ENCODE results near the gene AQP3. TPM values are rescaled to one million over a fixed set of nuclear protein-coding genes. Genes with fewer than 3 reads are reported as not detected.

The AQP3 gene
- total RNA-seq, 1 experiment from 2014 or later = 5.5 TPM

DNA sequence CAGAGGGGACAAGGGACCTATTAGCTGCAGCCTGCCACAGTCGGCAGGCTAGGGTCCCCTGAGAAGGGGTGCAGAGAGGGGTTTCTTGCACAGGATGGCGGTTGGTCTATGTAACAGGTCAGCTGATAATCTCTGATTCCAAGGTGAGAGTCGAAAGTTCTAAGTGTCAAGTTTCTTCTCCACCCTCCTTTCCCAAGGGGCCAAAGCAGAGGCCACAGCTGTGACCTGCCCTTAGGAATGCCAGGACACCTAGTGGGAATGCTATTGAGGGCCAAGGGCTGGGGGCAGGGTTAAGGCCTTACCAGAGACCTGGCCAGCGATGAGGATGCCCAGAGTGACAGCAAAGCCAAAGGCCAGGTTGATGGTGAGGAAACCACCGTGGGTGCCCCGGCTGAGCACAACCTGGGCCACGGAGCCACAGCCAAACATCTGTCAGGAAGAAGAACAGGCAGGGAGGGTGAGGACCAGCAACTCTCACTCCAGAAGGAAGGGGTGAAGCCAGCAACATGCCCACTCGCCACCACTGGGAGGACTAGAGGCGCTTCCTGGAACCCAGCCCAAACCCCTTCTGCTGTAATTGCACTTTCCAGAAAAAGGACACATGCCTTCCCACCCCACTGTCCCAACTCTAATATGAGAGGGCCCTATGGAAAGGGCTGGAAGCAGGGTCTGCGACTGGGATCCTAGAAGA, 3.8 kb downstream of the AQP3 start:
- H3K9ac ChIP-seq (ENCODE audit: low read length) = peak overlapping the region; percentile 22
- H2AFZ ChIP-seq (ENCODE audit: low read depth, low read length, poor library complexity, severe bottlenecking) = no peak overlapping the region
- POLR2A ChIA-PET = no interaction called here
- H3K4me2 ChIP-seq (ENCODE audit: low read length) = peak overlapping the region; percentile 72
- H4K20me1 ChIP-seq (ENCODE audit: insufficient read depth) = no peaks in the 10 kb centered on the region
- H3K27me3 ChIP-seq (ENCODE audit: insufficient read depth, low read length) = no peaks in the 10 kb centered on the region
- H3K79me2 ChIP-seq (ENCODE audit: insufficient read depth, low read length) = no peaks in the 10 kb centered on the region
- H3K9me2 ChIP-seq (ENCODE audit: insufficient read depth) = no peaks in the 10 kb centered on the region
- H3K4me1 ChIP-seq (ENCODE audit: control insufficient read depth in 1 of 2, insufficient read depth in 2 of 2, low read length in 2 of 2) = peaks cover 56 to 66% of the 10 kb centered on the region in 2 experiments
- BruUV-seq (replicated peaks) = no TSS peak
- TF ChIP-seq CBX3 (IDR thresholded peaks at IDR 0.05; ENCODE audit: low read depth) = no peak
- TF ChIP-seq EGR1 (IDR thresholded peaks at IDR 0.05; ENCODE audit: low read depth) = no peak
- no peak for TF ChIP-seq EZH2 (IDR thresholded peaks at IDR 0.05)
- TF ChIP-seq ZNF274 (IDR thresholded peaks at IDR 0.05; ENCODE audit: low read depth, low read length) = no peak
- TF ChIP-seq EZH2phosphoT487 (IDR thresholded peaks at IDR 0.05; ENCODE audit: borderline replicate concordance) = no peak
- TF ChIP-seq CEBPB (IDR thresholded peaks at IDR 0.05; ENCODE audit: low read depth) = no peak
- no peak for TF ChIP-seq ZFX (IDR thresholded peaks at IDR 0.05)
- TF ChIP-seq SP1 (IDR thresholded peaks at IDR 0.05; ENCODE audit: low read depth) = no peak
- TF ChIP-seq SIN3A (IDR thresholded peaks at IDR 0.05; ENCODE audit: low read depth) = no peak
- no peak for TF ChIP-seq ELF1 (IDR thresholded peaks at IDR 0.05; ENCODE audit: borderline replicate concordance, low read depth)
- peak overlapping the region in 1 of 2 experiments; percentile 6; a peak in 1 of 4 replicates for H3K4me3 ChIP-seq (replicated peaks in 1 of 2; ENCODE audit: low read depth in 1 of 2, low read length in 2 of 2)
- CTCF ChIA-PET = interaction anchor here (0.6 to 5.9 kb wide), 3 partner anchors 8 to 29 kb away, joined by 3 to 39 read pairs (median 3); no protein-coding TSS in a partner anchor
- intact Hi-C loops (cut with micrococcal nuclease) = no loop called here
- H3K27ac ChIP-seq (ENCODE audit: low read depth, low read length) = no peak overlapping the region; the same call in 1 of the 2 replicates
- H3K9me3 ChIP-seq (ENCODE audit: control insufficient read depth in 1 of 2, insufficient read depth in 1 of 2, low read depth in 1 of 2, low read length in 2 of 2) = no peaks in the 10 kb centered on the region
- no peak for DNase-seq (ENCODE audit: low read depth, low spot score)
- no peaks in the 10 kb centered on the region for H3K36me3 ChIP-seq (ENCODE audit: control insufficient read depth in 1 of 2, insufficient read depth in 2 of 2, low read length in 2 of 2)
- ATAC-seq = no peak
- RAD21 ChIA-PET (ENCODE audit: low non-redundant PET in 1 of 2, low total read pairs in 2 of 2, uncharacterized antibody in 2 of 2, unreplicated experiment in 2 of 2) = no interaction called here

DNA sequence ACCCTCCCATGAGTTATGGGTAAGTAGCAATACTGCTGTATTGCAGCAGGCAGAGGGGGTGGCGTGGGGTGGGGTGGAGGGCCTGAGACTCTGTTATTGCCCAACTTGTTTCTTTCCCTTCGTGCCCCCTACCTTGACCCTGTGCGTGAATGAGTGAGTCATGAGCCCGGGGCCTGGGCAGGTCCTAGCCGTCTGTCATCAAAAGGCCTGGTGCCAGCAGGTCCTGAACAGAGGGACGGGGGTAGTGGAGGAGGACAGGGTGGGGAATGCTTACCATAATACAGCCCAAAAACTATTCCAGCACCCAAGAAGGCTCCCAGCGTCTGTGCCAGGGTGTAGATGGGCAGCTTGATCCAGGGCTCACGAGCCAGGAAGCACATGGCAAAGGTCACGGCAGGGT, 4.3 kb downstream of the AQP3 start:
- H3K9me3 ChIP-seq (ENCODE audit: control insufficient read depth in 1 of 2, insufficient read depth in 1 of 2, low read depth in 1 of 2, low read length in 2 of 2) = no peaks in the 10 kb centered on the region
- peak overlapping the region; percentile 22 for H3K9ac ChIP-seq (ENCODE audit: low read length)
- TF ChIP-seq SP1 (IDR thresholded peaks at IDR 0.05; ENCODE audit: low read depth) (peak; percentile 59), TCF7L2 (IDR thresholded peaks at IDR 0.05; ENCODE audit: borderline replicate concordance, extremely low read depth, insufficient read depth, insufficient read length) (peak; percentile 50), ZNF274 (IDR thresholded peaks at IDR 0.05; ENCODE audit: low read depth, low read length) (no peak)
- DNase-seq (ENCODE audit: low read depth, low spot score) (no peak), ATAC-seq (peak; percentile 26; the same call in 1 of the 2 replicates)
- no peaks in the 10 kb centered on the region for H3K9me2 ChIP-seq (ENCODE audit: insufficient read depth)
- peak overlapping the region in 1 of 2 experiments; percentile 6; a peak in 1 of 4 replicates for H3K4me3 ChIP-seq (replicated peaks in 1 of 2; ENCODE audit: low read depth in 1 of 2, low read length in 2 of 2)
- no peak overlapping the region; the same call in 1 of the 2 replicates for H3K27ac ChIP-seq (ENCODE audit: low read depth, low read length)
- ChIA-PET POLR2A (no interaction called here), CTCF (interaction anchor here (0.6 to 5.9 kb wide), 2 partner anchors 9 to 29 kb away, joined by 3 to 39 read pairs; no protein-coding TSS in a partner anchor), RAD21 (ENCODE audit: low non-redundant PET in 1 of 2, low total read pairs in 2 of 2, uncharacterized antibody in 2 of 2, unreplicated experiment in 2 of 2) (interaction anchor here in 1 of 2 experiments (0.7 kb wide), 1 partner anchor 12 kb away, joined by 4 read pairs; no protein-coding TSS in a partner anchor)
- no peaks in the 10 kb centered on the region for H3K36me3 ChIP-seq (ENCODE audit: control insufficient read depth in 1 of 2, insufficient read depth in 2 of 2, low read length in 2 of 2)
- intact Hi-C loops (cut with micrococcal nuclease) = no loop called here
- H3K79me2 ChIP-seq (ENCODE audit: insufficient read depth, low read length) = no peaks in the 10 kb centered on the region
- H4K20me1 ChIP-seq (ENCODE audit: insufficient read depth) = no peaks in the 10 kb centered on the region
- H3K4me1 ChIP-seq (ENCODE audit: control insufficient read depth in 1 of 2, insufficient read depth in 2 of 2, low read length in 2 of 2) = peaks cover 56 to 65% of the 10 kb centered on the region in 2 experiments
- H3K27me3 ChIP-seq (ENCODE audit: insufficient read depth, low read length) = no peaks in the 10 kb centered on the region
- peak overlapping the region; percentile 72 for H3K4me2 ChIP-seq (ENCODE audit: low read length)
- BruUV-seq (replicated peaks) = no TSS peak
- no peak overlapping the region for H2AFZ ChIP-seq (ENCODE audit: low read depth, low read length, poor library complexity, severe bottlenecking)
